HG03469 (cell line): Measurements from ENCODE around the gene DAB2.
"Not testable (repeated sequence)": the region's sequence is repeated elsewhere in the genome, so short reads cannot be mapped to it uniquely, and the experiment has no call there.

Source experiments
- ATAC-seq: cut with Tn5 transposase; IDR thresholded peaks from one replicate; pipeline ENCODE4 v1.9.1; 2021; ENCODE audit warnings: mild to moderate bottlenecking, moderate library complexity, moderate number of reproducible peaks; ENCODE audit not compliant: unreplicated experiment

Gene DAB2

DNA sequence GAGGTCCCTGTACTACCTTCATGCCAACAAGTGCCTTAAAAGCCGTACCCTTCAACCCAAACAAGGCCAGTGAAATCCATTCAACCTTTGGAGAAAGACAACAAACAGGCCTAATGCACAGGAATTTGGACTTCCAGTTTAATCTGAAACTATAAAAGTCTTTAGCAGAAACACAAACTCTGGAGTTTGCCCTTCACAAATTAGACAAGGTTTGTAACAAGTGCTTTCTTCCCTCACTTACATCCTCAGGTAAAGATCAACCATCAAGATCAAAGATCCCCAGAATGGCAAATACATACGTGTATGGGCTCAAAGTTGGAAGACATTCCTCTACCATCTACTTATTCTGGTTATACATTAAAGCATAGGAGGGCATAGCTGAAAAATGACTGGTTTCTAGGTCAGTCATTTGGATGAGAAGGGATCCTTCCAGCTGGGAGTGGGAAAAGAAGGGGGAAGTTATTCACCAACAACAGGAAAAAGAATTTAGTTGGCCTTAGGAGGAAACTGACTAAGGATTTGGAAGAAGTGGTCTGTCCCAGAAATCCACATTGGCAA lies 2.0 kb downstream of the DAB2 start:
- ATAC-seq = no peak

DNA sequence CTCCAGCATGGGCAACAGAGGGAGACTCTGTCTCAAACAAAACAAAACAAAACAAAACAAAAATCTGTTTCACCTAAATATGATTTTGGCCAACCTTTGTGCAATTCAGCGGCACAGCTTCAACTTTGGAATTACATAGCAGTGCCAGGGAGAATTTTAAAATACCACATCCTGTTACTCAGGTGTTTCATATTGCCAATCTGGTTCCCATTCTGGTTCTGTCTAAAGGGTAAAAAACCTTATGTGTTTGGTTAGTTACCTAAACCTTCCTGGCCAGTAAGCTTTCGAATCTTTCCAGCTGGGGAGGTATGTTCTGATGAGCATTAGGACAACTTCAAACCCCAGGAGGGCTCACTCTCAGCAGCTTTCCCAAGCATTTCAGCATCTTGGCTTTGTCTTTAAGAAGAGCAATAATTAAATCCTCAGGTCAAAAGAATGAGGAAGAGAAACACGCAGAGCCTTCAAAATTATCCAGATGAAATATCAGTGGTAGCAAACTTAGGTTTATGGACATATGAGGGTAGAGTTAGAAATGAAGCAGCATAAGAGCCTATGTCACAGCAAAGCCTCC lies 2.7 kb downstream of the DAB2 start:
- ATAC-seq = no peak

DNA sequence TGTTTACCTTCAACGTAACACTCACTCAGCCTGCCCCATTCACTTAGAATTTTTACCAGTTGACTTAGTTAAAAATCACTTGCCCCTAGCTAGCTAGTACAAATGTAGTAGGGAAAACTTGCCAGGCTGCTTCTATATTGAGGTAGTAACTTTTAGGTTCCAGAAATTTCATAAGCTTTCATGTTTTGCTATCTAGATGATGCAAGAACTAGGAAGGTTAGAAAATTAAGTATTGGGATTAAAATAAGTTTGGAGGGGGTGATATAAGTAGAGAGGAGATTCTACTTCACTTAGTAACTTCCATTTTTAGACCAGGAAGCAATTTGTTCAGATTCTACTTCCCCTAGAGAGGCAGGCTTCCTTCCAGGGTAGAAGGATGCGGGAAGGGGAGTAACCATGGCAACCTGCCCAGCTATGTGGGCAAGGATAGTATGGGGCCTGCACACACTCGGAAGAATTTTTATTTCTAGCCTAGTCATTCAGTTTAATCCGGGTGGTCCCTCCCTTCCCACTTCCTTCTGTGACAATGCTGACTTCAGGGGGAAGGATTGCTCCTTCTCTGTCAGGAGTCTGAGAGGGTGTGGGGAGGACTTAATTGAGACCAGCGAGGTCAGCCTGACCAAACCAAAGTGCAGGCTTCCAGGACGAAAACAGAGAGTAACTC lies 4.2 kb downstream of the DAB2 start:
- ATAC-seq = no peak

DNA sequence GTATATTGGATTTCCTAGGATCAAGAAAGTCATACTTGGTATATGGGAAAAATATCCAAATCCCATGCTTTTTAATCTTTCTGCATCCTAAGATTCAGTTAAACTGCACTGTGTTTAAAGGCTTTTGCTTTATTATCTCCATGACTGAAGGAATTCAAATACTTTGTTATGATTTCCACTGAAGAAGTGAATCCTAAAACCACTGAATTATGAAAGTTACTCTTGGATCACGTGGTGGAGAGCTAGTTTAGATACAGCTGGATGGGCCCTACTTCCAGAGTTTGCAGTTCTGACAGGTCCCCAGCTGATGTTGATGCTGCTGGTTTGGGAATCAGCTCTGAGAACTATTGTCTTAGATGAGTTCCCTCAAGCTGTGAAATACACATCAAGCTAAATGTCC lies 5.0 kb downstream of the DAB2 start:
- ATAC-seq = no peak

DNA sequence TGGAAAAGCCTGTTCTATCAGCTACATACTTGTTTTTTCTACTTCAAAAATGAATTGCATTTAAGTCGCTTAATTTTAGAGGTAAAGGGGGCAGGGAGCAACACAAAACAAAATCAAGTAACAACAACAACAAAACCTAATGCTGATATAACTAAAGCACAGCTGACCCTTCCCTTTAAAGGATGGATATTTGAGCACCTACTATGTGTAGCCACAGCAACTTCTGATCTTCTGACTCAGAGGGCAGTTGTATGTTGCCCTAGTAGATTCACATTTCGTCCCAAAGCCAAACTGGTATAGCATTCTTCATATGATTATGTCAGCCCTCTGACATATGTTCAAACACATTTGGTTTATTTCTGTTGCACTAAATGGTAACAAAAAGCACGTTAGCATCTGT lies 6.8 kb downstream of the DAB2 start:
- no peak for ATAC-seq

DNA sequence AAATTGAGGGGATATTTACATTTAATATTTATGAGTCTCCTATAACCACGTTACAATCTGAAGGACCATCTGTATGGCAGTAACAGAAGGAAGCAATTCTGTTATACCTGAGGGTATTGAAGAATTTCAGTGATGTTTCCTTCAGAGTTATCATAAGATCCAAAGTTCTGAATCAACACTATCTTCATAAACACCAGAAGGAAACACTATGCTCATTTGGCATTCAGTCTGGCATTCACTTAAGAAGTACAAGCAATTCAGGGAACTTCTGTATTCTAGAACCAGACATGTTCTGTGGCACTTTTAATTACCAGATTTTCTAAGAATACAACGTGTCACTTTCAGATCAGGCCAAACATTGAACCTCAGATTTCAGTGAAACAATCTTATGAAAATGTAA lies 9.6 kb downstream of the DAB2 start:
- ATAC-seq = no peak

DNA sequence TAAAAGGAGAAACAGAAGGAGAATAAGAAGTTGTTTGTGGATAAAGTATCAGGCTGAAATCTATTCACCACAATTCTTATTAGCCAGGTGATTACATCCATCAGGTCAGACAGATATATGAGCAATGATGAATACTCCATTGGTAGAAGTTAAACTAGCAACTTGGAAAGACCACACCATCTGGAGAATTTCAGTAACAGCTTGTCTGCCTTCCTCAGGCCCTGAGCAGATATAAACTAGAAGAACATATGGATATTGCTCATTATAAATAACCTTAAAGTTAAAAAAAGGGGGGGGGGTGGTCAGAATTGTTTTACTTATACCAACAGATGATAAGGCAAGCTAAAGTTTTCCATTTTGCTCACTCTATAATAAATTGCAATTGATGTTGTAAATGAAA lies 10.4 kb downstream of the DAB2 start:
- ATAC-seq = no peak

DNA sequence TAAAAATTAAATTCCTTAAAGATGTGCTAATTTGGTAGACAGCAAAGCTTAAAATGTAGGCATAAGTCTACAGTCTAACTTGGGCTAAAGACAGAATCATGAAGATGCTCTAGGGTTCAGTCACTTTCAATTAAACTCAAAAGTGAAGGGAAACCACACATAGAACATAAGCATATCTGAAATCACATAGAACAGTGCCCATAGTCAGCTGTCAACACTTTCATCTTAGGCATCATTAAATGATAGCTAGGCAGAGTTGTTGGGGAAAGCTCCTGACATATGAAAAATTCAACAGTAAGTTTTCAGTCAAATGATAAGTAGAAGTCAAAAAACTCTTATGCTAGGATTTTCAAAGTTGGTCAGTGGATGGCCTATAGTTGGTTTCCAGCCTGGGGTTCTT lies 11.0 kb downstream of the DAB2 start:
- no peak for ATAC-seq

DNA sequence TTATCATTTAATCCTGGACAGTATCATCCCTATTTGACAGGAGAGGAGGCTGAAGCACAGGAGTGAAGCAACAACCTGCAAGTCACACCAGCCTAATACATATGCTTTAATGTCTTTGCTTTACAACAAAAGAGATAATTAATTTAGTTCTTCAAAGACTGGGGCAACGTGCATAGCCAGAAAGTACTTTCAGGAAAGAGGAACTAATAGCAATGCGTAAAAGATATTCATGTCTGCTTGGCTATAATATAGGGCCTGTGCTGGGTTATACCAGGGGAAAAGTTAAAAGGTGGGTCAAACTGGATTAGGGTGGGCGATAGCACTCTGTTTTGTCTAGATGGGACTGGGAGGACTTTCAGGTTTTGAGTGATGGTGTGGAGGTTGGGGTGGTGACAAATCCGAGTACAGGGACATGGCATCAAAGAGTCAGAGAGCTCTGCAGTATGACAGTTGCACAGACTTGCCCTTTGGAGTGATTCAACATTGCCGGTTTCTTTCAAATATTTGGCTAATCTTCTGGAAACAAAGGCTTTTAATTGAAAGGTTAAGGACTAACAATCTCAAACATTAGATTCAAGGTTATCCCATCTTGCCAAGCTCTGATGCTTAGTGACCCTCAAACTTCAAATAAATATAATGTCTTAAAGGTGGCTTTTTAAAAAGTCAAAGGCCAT lies 11.9 kb downstream of the DAB2 start:
- ATAC-seq = no peak

DNA sequence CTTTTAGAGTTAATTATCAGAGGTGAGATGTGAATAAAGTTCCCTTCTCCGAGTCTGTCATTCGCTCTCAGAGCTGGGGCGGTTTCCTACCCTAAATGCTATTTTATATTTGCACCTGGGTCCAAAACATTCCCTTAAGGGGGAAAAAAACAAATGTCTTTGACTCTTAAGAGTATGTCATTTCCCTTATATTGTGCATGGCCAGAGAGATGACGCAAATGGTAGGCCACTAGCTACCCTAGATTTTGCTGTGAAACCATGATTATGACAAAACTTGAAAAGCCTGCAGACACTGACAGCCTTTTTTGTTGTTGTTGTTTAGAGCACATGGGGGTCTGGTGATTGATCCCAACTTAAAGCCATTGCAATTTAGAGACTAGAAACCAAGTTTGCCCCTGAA lies 12.8 kb downstream of the DAB2 start:
- no peak for ATAC-seq

DNA sequence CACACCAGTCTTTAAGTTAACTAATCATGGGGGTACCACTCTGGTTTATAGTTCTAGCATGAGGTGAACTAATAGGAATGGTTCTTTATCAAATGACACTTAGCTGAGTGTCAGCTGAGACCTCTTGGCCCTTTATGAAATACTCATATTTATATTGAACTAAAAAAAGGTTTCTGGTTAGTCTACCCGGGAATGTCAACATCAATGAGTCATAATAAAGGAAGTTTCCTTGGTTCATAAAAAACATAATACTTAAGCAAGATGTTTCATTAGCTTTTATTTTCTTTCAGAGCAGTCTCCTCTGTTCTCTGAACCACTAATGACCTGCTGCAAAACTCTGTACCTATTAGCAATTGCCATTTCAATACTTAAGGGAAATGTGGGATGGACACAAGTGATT lies 13.7 kb downstream of the DAB2 start:
- no peak for ATAC-seq

DNA sequence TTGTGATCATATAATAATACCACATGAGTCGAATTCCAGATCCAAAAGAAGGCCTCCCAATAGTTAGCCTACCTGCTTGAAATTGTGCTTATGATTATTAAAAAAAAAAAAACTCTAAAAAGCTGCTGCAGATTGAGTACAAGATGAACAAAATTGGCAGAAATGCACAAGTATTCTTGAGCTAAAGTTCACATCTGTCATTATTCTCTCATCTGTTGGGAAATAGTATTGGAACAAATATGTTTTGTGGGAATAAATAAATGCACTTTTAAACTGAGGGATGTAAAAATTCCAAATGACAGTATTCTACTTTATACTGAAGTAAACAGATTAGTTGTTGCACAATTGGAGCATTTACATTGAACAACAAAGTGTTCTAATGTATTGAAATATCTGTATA lies 15.7 kb downstream of the DAB2 start:
- no peak for ATAC-seq

DNA sequence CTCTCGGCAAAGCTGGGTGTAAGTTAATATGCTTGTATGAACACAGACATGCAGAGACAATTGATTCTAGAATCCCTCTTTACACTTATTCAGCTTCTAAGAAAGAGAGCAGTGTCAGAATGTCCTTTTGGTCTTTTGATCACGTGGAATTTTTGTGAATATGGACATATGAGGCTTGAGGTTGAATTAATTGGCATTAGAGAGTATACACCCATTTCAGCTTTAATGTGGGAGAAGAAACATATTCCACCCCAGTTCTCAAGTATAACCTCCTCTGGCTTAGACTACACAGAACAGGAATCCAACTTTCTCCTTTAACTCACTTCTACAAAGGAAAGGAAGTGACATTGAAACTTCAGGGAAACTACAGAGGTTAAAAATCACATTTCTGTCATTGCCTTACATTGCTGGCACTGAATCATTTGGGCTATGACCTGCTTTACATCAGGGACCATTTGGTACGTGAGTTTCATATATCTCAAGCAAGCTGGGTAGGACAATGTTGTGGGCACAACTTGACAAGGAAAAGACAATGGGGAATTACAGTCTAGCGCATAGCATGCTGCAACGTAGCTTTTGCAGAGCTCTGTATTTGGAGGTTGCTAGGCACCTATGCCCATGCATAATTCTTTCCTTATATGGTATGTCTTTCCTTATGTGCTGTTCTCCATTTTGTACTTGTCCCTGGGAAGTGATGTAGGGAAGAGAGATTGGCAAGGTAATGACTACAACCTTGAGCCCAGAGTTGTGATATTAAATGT lies 19.5 kb downstream of the DAB2 start:
- no peak for ATAC-seq

DNA sequence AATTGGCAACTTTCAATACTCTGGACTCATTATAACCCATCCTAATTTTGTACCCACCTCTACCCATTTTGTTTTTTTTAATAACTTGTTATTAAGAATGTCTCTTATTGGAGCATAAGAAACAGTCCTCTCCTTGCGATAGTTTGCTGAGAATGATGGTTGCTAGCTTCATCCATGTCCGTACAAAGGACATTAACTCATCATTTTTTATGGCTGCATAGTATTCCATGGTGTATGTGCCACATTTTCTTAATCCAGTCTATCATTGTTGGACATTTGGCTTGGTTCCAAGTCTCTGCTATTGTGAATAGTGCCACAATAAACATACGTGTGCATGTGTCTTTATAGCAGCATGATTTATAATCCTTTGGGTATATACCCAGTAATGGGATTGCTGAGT lies 21.0 kb downstream of the DAB2 start:
- ATAC-seq = not testable (repeated sequence)

DNA sequence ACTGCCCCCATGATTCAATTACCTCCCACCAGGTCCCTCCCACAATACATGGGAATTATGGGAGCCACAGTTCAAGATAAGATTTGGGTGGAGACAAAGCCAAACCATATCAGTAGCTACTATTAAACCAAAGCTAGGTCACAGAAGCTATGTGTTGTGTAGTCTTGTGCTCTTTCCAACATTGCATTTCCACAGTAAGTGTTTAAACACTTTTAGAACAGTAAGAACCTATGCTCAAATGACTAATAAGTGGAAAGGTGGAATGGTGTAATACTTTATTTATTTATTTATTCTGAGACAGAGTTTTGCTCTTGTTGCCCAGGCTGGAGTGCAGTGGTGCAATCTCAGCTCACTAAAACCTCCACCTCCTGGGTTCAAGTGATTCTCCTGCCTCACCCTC lies 22.6 kb downstream of the DAB2 start:
- not testable (repeated sequence) for ATAC-seq

DNA sequence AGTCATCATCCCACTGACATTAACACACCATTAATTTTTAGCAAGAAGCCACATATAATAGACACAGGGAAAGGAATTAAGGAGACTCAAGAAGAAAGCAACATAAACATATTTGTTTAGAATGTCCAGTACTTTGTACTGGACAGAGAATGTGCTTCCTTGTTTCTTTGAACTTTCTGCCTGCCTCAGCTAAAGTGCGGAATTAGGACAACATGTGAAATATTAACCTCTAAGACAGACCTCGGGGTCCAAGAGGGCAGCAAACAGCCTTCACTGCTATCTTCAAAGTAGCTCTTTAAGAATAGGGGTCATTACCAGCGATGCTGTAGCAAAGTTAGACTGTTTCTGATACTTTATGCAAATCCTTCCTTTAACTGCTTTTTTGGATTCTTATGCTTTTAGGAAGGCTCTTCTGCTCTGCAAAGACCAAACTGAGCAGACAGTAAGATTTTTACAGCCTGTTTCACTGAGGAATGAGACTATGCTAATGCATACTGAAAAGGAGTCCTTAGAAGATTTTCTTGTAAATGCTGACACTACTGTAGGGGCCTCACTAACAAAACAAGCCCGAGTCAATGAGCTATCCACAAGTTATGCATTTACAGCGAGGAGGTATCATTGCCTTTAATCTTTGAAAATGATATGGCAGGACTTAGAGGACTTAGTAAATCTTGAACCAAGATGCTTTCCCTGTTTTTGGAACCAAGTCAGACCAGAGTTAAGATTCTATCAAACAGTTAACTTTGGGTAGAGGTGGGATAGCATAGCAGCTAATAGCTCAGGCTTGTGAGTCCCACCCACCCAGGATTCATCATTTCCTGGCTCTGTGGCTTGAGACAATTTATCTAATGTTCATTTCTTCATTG lies 23.8 kb downstream of the DAB2 start:
- ATAC-seq = no peak

DNA sequence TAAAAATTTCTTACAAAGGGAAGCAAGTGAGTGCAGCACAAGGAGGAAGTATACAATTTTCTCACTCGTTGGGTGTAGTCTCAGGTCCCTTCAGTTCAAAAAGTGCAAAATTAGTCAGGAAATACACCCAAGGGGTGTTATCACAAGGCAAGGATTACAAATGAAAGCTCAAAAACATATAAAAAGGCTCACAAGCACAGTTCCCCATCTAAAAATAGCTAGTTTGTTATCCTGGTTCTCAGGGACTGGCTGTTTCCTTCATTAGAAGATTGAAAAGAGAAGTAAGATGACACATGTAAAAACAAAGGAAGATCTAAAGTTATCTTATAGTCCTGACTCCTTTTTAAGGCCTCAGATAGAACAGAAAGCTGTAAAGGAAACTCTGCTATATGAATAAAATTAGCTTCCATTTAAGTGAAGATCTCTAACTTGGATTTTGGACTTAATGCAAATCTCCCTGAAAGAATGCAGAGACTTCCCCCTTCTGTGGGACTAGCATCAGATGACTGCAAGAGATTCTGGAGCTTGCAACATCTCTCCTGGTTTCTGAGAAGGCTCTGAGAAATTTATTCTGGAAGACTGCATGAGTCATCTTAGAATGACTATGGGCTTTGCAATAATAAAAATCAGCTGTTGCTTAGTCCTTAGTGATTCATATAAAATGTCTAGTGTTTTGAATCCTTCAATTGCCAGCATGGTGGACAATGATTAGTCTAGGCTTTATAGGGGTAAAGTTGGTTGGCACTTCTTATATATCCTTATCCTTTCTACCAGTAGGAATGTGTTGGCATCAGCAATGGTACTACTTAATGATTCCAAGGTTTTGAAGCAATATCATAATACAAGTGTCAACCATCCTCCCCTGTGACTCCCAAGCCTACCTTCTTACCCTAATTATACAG lies 25.4 kb downstream of the DAB2 start:
- ATAC-seq = no peak

DNA sequence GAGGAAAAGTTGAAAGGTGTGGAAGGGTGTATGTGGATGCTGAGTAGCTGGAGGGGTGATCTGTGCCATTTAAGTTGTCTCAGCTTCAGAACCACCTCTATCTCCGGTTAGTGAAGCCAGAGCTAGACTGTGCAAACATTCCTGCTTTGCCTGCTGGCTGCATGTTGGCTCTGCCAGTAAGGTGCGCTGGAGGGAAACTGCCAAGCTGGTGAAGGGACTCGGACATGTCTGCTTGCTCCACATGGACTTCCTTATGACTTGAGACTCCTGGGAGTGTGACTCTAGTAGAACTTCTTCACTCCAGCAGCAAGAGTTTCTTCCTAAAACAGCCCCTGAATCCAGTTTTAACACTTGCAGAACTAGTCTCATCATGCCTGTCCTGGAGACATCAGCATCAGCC lies 27.9 kb downstream of the DAB2 start:
- no peak for ATAC-seq

DNA sequence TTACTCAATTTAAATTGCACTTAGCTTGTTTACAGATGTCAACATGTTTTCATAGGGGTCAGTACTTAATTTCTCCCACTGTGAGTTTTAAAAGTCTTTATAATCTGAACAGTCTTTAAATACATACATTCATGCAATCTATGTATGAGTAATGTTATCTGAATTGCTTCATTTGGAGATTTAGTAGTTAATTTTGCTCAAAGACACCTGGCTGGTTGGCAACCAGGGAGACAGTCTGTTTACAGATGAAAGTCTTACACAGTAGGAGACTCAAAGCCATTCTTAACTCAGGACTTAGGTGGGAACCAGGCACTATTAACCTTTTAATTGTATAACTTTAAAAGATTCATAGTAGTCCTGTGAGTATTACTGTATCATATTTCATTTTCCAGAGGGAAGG lies 29.3 kb downstream of the DAB2 start:
- ATAC-seq = no peak

DNA sequence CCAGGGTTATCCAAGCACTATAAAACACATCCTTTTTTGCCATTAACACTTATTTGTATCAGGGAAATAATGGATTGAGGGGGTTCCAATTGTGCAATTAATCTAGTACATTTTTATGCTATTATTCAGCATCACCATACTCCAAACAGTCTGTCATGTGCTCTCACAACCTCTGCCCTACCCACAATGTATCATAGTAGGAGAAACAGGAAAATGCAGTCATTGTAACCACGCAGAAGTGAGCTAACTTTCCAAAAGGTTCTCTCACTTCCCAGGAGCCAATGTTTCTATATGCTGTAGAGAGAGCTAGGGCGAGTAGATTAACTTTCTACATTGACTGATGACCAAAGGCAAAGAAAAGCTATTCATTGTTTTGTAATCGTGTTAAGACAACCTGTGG lies 29.8 kb downstream of the DAB2 start:
- no peak for ATAC-seq
